GM12878 (cell line): Measurements from ENCODE around the gene KRT10. TPM values are rescaled to one million over a fixed set of nuclear protein-coding genes. Genes with fewer than 3 reads are reported as not detected.

ENCODE experiments used
- ATAC-seq: fragments of 200-7000 bp; cut with Tn5 transposase; 3 replicates; pipeline ENCODE4 v1.9.1; 2020; ENCODE audit warnings: mild to moderate bottlenecking, moderate library complexity
- BruUV-seq: library from RNA; stranded (reverse); fragments of 400-500 nt; replicated peaks from 2 replicates; lab custom pipeline; 2021; lab: Mats Ljungman, UMichigan
- CTCF ChIA-PET: fragments of 300-600 bp; sonication (Branson Sonifier 250); formaldehyde crosslinking; extraction: SDS; loops from one replicate; lab custom pipeline; 2021; ENCODE audit warnings: inconsistent platforms; lab: Yijun Ruan, JAX
- POLR2A ChIA-PET: fragments of 350-600 bp; formaldehyde crosslinking; extraction: SDS; loops from one replicate; lab custom pipeline; 2021; ENCODE audit warnings: inconsistent platforms; lab: Charles Lee
- RAD21 ChIA-PET: fragments of 300-600 bp; sonication (Branson Sonifier 250); formaldehyde crosslinking; loops from one replicate; lab custom pipeline; 2023; ENCODE audit warnings: antibody characterized with exemption; ENCODE audit not compliant: unreplicated experiment; lab: Charles Lee
- SMC1A ChIA-PET: fragments of 300-600 bp; sonication (Branson Sonifier 250); formaldehyde crosslinking; loops from one replicate; lab custom pipeline; 2023; ENCODE audit not compliant: unreplicated experiment, uncharacterized antibody; lab: Charles Lee
- DNase-seq: peaks from one replicate; pipeline ENCODE4 v3.0.0-alpha.2; 2011; ENCODE audit warnings: low read depth, low spot score
- FAIRE-seq: peaks from 3 replicates; lab custom pipeline; 2011; peaks lifted over from hg19 to GRCh38; lab: Jason Lieb, UNC
- H2AFZ ChIP-seq: 2 replicates; pipeline ENCODE4 v1.6.0; 2011; ENCODE audit warnings: low read depth, low read length, control low read depth; ENCODE audit not compliant: control insufficient read depth
- H3K27ac ChIP-seq: 2 replicates; pipeline ENCODE4 v1.5.1; 2011; ENCODE audit warnings: control low read depth; ENCODE audit not compliant: control insufficient read depth, insufficient read depth
- H3K27me3 ChIP-seq, 2 experiments: replicated peaks in 1 of 2; 2 replicates each; pipeline versions ENCODE4 v1.6.0 to v1.6.1; 2011; ENCODE audit warnings: low read length in 1 of 2; ENCODE audit not compliant: control insufficient read depth in 2 of 2, insufficient read depth in 2 of 2
- H3K36me3 ChIP-seq, 2 experiments: 2 replicates each; pipeline ENCODE4 v1.5.1; 2011; ENCODE audit warnings: low read length in 1 of 2; ENCODE audit not compliant: control insufficient read depth in 2 of 2, insufficient read depth in 2 of 2
- H3K4me1 ChIP-seq: 2 replicates; pipeline ENCODE4 v1.6.1; 2011; ENCODE audit warnings: mild to moderate bottlenecking, low read length, moderate library complexity, mixed read lengths; ENCODE audit not compliant: control insufficient read depth, insufficient read depth
- H3K4me2 ChIP-seq: 2 replicates; pipeline ENCODE4 v1.6.0; 2011; ENCODE audit warnings: control low read depth; ENCODE audit not compliant: control insufficient read depth, insufficient read depth
- H3K4me3 ChIP-seq: fragments of 200-600 bp; sonication (generic); 2 replicates; pipeline ENCODE4 v1.5.1; 2016
- H3K79me2 ChIP-seq: 2 replicates; pipeline ENCODE4 v1.6.0; 2011; ENCODE audit warnings: low read length; ENCODE audit not compliant: control insufficient read depth, insufficient read depth
- H3K9ac ChIP-seq: 2 replicates; pipeline ENCODE4 v1.8.0; 2011; ENCODE audit warnings: low read length, control low read depth, mixed read lengths; ENCODE audit not compliant: control insufficient read depth, insufficient read depth
- H3K9me3 ChIP-seq: replicated peaks from 3 replicates; pipeline ENCODE4 v1.5.1; 2011; ENCODE audit warnings: mild to moderate bottlenecking, low read length; ENCODE audit not compliant: control insufficient read depth, insufficient read depth
- H4K20me1 ChIP-seq: 2 replicates; pipeline ENCODE4 v1.6.0; 2011; ENCODE audit not compliant: control insufficient read depth, insufficient read depth
- BRCA1 ChIP-seq: IDR thresholded peaks from 2 replicates; pipeline ENCODE4 v1.6.1; 2011; ENCODE audit warnings: low read depth, low read length, improper control_type of control experiment
- E2F8 ChIP-seq: fragments of 450-650 bp; IDR thresholded peaks from 2 replicates; pipeline ENCODE4 v1.6.1; 2018; ENCODE audit warnings: mild to moderate bottlenecking, low read depth, moderate library complexity; ENCODE audit not compliant: partially characterized antibody
- JUNB ChIP-seq: IDR thresholded peaks from 2 replicates; pipeline ENCODE4 v1.6.1; 2016; ENCODE audit warnings: antibody characterized with exemption, mild to moderate bottlenecking
- MYB ChIP-seq: fragments of 150-350 bp; IDR thresholded peaks from 2 replicates; pipeline ENCODE4 v1.6.1; 2014; ENCODE audit warnings: mild to moderate bottlenecking, low read depth, low read length, borderline replicate concordance
- NFXL1 ChIP-seq: fragments of 450-650 bp; IDR thresholded peaks from 2 replicates; pipeline ENCODE4 v1.6.1; 2017; ENCODE audit warnings: antibody characterized with exemption, mild to moderate bottlenecking, borderline replicate concordance
- POLR2AphosphoS5 ChIP-seq: IDR thresholded peaks from 2 replicates; pipeline ENCODE4 v1.6.1; 2011; ENCODE audit warnings: mild to moderate bottlenecking, low read length, inconsistent platforms
- POU2F2 ChIP-seq: IDR thresholded peaks from 3 replicates; pipeline ENCODE4 v1.6.1; 2011; ENCODE audit warnings: low read depth, mild to moderate bottlenecking, low read length, borderline replicate concordance
- RUNX3 ChIP-seq: IDR thresholded peaks from 2 replicates; pipeline ENCODE4 v1.6.1; 2012; ENCODE audit warnings: low read length, inconsistent platforms
- SRF ChIP-seq, 2 experiments: IDR thresholded peaks; 2 replicates each; pipeline ENCODE4 v1.6.1; 2011; ENCODE audit warnings: low read depth in 2 of 2, low read length in 2 of 2, mild to moderate bottlenecking in 1 of 2, moderate library complexity in 1 of 2
- ZBED1 ChIP-seq: IDR thresholded peaks from 2 replicates; pipeline ENCODE4 v1.6.1; 2016; ENCODE audit warnings: borderline replicate concordance
- ZSCAN29 ChIP-seq: fragments of 450-650 bp; IDR thresholded peaks from 2 replicates; pipeline ENCODE4 v1.6.1; 2017; ENCODE audit warnings: mild to moderate bottlenecking, moderate library complexity
- ZZZ3 ChIP-seq: IDR thresholded peaks from 2 replicates; pipeline ENCODE4 v1.6.1; 2011; ENCODE audit warnings: low read depth; ENCODE audit not compliant: control insufficient read depth, insufficient read length
- WGBS: methylation state at CpG from one replicate; pipeline ENCODE4 v1.1.6; 2016; ENCODE audit warnings: low lambda C conversion rate; ENCODE audit not compliant: insufficient replicate concordance, insufficient coverage; ENCODE audit errors: missing lambda C conversion rate; 5-methylcytosine and 5-hydroxymethylcytosine counted together
- in situ Hi-C: fragments of 300-500 bp; cut with MboI; formaldehyde crosslinking; loops from 9 replicates; pipeline ENCODE4 v1.14.3; 2018; ENCODE audit warnings: mixed read lengths
- intact Hi-C: fragments of 100-400 bp; cut with micrococcal nuclease; formaldehyde crosslinking; loops from one replicate; pipeline ENCODE4 v1.14.2; 2022; ENCODE audit not compliant: unreplicated experiment
- polyA plus RNA-seq, 11 experiments: library from polyadenylated mRNA; depleted of rRNA in 4 of 11; unstranded in 6 of 11; stranded (reverse) in 5 of 11; fragments of >200 nt; fragmentation: Nextera tagmentation in 4 of 11; fragmentation: Illumina TruSeq in 1 of 11; extraction: Ambion mirVana in 4 of 11; extraction: Trizol in 1 of 11; gene quantifications; 1 replicate in 1 of 11; 2 replicates in 10 of 11; pipeline versions ENCODE4 v1.2.1 to v1.2.3, GENCODE V29; 2011 to 2016; ENCODE audit warnings: inconsistent platforms in 2 of 11, missing spikeins in 2 of 11, low read depth in 1 of 11
- total RNA-seq, 4 experiments: library from RNA; depleted of rRNA in 3 of 4; stranded (reverse); fragments of >200 nt in 3 of 4; fragmentation: Illumina TruSeq in 1 of 4; extraction: Trizol in 1 of 4; gene quantifications; 2 replicates each; pipeline versions ENCODE4 v1.2.1 to v1.2.3, GENCODE V29; 2013 to 2021
- TF ChIP-seq, protein P1 (sequence below): fragments of 450-650 bp; IDR thresholded peaks from 2 replicates; pipeline ENCODE4 v1.6.1; 2017; ENCODE audit warnings: mild to moderate bottlenecking, low read depth, inconsistent platforms; ENCODE audit not compliant: poor library complexity, severe bottlenecking
- TF ChIP-seq, protein P2 (sequence below): fragments of 450-650 bp; formaldehyde crosslinking; IDR thresholded peaks from 2 replicates; pipeline ENCODE4 v1.4.0; 2022; ENCODE audit warnings: mild to moderate bottlenecking, moderate library complexity

Gene KRT10
- total and polyA plus RNA-seq, 10 of the 15 experiments (the other 5 are each of a cell fraction or from before 2014, with no cell fraction given), result 10.8 to 98.5 (median 23.9) TPM

- H2AFZ ChIP-seq, result peak overlapping the region; percentile 24; the same call in 1 of the 2 replicates
- no TSS peak for BruUV-seq
- no peaks in the 10 kb centered on the region for H3K27me3 ChIP-seq
- no peak for DNase-seq
- CTCF ChIA-PET, result interaction anchor here (1.1 to 3.5 kb wide), 3 partner anchors 195 to 847 kb away, joined by 3 to 14 read pairs (median 10); no protein-coding TSS in a partner anchor
- peaks cover 16% of the 10 kb centered on the region for H3K4me1 ChIP-seq
- H3K27ac ChIP-seq, result no peak overlapping the region; the same call in 1 of the 2 replicates
- peaks cover 0 to 7% of the 10 kb centered on the region in 2 experiments; a peak in 2 of 4 replicates for H3K36me3 ChIP-seq
- no peak for FAIRE-seq
- peak overlapping the region; percentile 60 for H3K4me2 ChIP-seq
- H3K9ac ChIP-seq, result no peak overlapping the region
- SMC1A ChIA-PET, result interaction anchor here (0.9 to 2.2 kb wide), 4 partner anchors 9 to 205 kb away, joined by 3 to 8 read pairs (median 4); no protein-coding TSS in a partner anchor
- ATAC-seq, result no peak
- in situ Hi-C loops, result no loop called here
- RAD21 ChIA-PET, result interaction anchor here (1.3 kb wide), 1 partner anchor 36 kb away, joined by 3 read pairs; no protein-coding TSS in a partner anchor
- H3K4me3 ChIP-seq, result no peak overlapping the region
- POLR2A ChIA-PET, result interaction anchor here (0.6 to 1.1 kb wide), 2 partner anchors 326 to 833 kb away, joined by 3 to 5 read pairs; no protein-coding TSS in a partner anchor
- H3K79me2 ChIP-seq, result peaks cover 5% of the 10 kb centered on the region
- H4K20me1 ChIP-seq, result no peaks in the 10 kb centered on the region
- WGBS, result 12% methylated on average over 9 of the region's 9 CpGs
- H3K9me3 ChIP-seq, result no peaks in the 10 kb centered on the region
- intact Hi-C loops, result no loop called here
- no peak for TF ChIP-seq BRCA1
- TF ChIP-seq RUNX3, result peak; percentile 88
- TF ChIP-seq NFXL1, result no peak
- TF ChIP-seq POU2F2, result no peak
- TF ChIP-seq ZBED1, result no peak
- TF ChIP-seq POLR2AphosphoS5, result no peak
- TF ChIP-seq, protein P1, sequence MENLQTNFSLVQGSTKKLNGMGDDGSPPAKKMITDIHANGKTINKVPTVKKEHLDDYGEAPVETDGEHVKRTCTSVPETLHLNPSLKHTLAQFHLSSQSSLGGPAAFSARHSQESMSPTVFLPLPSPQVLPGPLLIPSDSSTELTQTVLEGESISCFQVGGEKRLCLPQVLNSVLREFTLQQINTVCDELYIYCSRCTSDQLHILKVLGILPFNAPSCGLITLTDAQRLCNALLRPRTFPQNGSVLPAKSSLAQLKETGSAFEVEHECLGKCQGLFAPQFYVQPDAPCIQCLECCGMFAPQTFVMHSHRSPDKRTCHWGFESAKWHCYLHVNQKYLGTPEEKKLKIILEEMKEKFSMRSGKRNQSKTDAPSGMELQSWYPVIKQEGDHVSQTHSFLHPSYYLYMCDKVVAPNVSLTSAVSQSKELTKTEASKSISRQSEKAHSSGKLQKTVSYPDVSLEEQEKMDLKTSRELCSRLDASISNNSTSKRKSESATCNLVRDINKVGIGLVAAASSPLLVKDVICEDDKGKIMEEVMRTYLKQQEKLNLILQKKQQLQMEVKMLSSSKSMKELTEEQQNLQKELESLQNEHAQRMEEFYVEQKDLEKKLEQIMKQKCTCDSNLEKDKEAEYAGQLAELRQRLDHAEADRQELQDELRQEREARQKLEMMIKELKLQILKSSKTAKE, result no peak
- no peak for TF ChIP-seq SRF (IDR thresholded peaks at IDR 0.05; ENCODE audit: low read depth in 2 of 2, low read length in 2 of 2)
- TF ChIP-seq ZZZ3, result no peak
- no peak for TF ChIP-seq E2F8
- no peak for TF ChIP-seq MYB
- TF ChIP-seq JUNB, result peak; percentile 81
- TF ChIP-seq, protein P2, sequence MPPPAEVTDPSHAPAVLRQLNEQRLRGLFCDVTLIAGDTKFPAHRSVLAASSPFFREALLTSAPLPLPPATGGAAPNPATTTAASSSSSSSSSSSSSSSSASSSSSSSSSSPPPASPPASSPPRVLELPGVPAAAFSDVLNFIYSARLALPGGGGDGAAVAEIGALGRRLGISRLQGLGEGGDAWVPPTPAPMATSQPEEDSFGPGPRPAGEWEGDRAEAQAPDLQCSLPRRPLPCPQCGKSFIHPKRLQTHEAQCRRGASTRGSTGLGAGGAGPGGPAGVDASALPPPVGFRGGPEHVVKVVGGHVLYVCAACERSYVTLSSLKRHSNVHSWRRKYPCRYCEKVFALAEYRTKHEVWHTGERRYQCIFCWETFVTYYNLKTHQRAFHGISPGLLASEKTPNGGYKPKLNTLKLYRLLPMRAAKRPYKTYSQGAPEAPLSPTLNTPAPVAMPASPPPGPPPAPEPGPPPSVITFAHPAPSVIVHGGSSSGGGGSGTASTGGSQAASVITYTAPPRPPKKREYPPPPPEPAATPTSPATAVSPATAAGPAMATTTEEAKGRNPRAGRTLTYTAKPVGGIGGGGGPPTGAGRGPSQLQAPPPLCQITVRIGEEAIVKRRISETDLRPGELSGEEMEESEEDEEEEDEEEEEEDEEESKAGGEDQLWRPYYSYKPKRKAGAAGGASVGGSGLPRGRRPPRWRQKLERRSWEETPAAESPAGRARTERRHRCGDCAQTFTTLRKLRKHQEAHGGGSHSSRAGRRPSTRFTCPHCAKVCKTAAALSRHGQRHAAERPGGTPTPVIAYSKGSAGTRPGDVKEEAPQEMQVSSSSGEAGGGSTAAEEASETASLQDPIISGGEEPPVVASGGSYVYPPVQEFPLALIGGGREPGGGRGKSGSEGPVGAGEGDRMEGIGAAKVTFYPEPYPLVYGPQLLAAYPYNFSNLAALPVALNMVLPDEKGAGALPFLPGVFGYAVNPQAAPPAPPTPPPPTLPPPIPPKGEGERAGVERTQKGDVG (CRISPR knock-in tag), result no peak
- TF ChIP-seq ZSCAN29, result no peak
Observed at GRCh38 chr17:40820228-40820838, 2.1 kb downstream of the KRT10 start.
